SK-N-SH (cell line): Measurements from ENCODE around the gene ITGB5. TPM values are rescaled to one million over a fixed set of nuclear protein-coding genes. Genes with fewer than 3 reads are reported as not detected.

Experiments
- CTCF ChIA-PET: fragments of 300-600, 350-600 bp; formaldehyde crosslinking; extraction: SDS; loops from one replicate; lab custom pipeline; 2021; lab: Yijun Ruan, JAX
- POLR2A ChIA-PET: fragments of 350-600 bp; sonication (Branson Sonifier 250); formaldehyde crosslinking; extraction: SDS; loops from one replicate; lab custom pipeline; 2020; ENCODE audit warnings: antibody characterized with exemption, inconsistent platforms; lab: Yijun Ruan, JAX
- DNase-seq: peaks from one replicate; pipeline ENCODE4 v3.0.0; 2012
- H2AFZ ChIP-seq: fragments of 200-600 bp; sonication (generic); 2 replicates; pipeline ENCODE4 v1.8.1; 2016; ENCODE audit warnings: antibody characterized with exemption, mild to moderate bottlenecking, low read depth
- H3F3A ChIP-seq: fragments of 200-600 bp; sonication (generic); replicated peaks from 2 replicates; pipeline ENCODE3; 2016; ENCODE audit warnings: antibody characterized with exemption, mild to moderate bottlenecking; ENCODE audit not compliant: insufficient read depth
- H3K27ac ChIP-seq, 2 experiments: fragments of 200-500 bp in 1 of 2; fragments of 200-600 bp in 1 of 2; sonication (Bioruptor generic) in 1 of 2; sonication (generic), shearing (Covaris generic) in 1 of 2; 2 replicates each; pipeline versions ENCODE4 v1.5.1 to v1.6.1; 2014 to 2016; ENCODE audit warnings: low read depth in 2 of 2, inconsistent platforms in 1 of 2, low read length in 1 of 2, mild to moderate bottlenecking in 1 of 2, mixed read lengths in 1 of 2
- H3K27me3 ChIP-seq: fragments of 200-600 bp; sonication (generic), shearing (Covaris generic); 2 replicates; pipeline ENCODE4 v1.6.1; 2016; ENCODE audit warnings: mixed run types; ENCODE audit not compliant: insufficient read depth
- H3K36me3 ChIP-seq, 2 experiments: fragments of 200-500 bp in 1 of 2; fragments of 200-600 bp in 1 of 2; sonication (Bioruptor generic) in 1 of 2; sonication (generic) in 1 of 2; replicated peaks in 1 of 2; 2 replicates each; pipeline versions ENCODE3 to v1.5.1; 2014 to 2016; ENCODE audit warnings: low read length in 1 of 2, mild to moderate bottlenecking in 1 of 2; ENCODE audit not compliant: insufficient read depth in 2 of 2, control insufficient read depth in 1 of 2
- H3K4me1 ChIP-seq, 2 experiments: fragments of 200-500 bp in 1 of 2; fragments of 200-600 bp in 1 of 2; sonication (Bioruptor generic) in 1 of 2; sonication (generic), shearing (Covaris generic) in 1 of 2; 2 replicates each; pipeline versions ENCODE4 v1.5.1 to v1.6.1; 2014 to 2016; ENCODE audit warnings: low read depth in 1 of 2, low read length in 1 of 2, mixed run types in 1 of 2; ENCODE audit not compliant: insufficient read depth in 2 of 2, control insufficient read depth in 1 of 2
- H3K4me2 ChIP-seq: fragments of 200-600 bp; sonication (generic), shearing (Covaris generic); 2 replicates; pipeline ENCODE4 v1.6.1; 2017; ENCODE audit warnings: mixed run types
- H3K4me3 ChIP-seq, 2 experiments: fragments of 200-500 bp in 1 of 2; fragments of 200-600 bp in 1 of 2; sonication (Bioruptor generic) in 1 of 2; sonication (generic), shearing (Covaris generic) in 1 of 2; 2 replicates each; pipeline versions ENCODE4 v1.5.1 to v1.8.1; 2014 to 2016; ENCODE audit warnings: low read depth in 2 of 2, inconsistent platforms in 1 of 2, low read length in 1 of 2, mild to moderate bottlenecking in 1 of 2, mixed read lengths in 1 of 2, moderate library complexity in 1 of 2
- H3K79me2 ChIP-seq: fragments of 200-600 bp; sonication (generic); 2 replicates; pipeline ENCODE4 v1.8.1; 2017; ENCODE audit warnings: mild to moderate bottlenecking; ENCODE audit not compliant: insufficient read depth
- H3K9ac ChIP-seq: fragments of 200-600 bp; sonication (generic); 2 replicates; pipeline ENCODE4 v1.6.1; 2017; ENCODE audit warnings: mixed run types
- H3K9me2 ChIP-seq: fragments of 200-600 bp; sonication (generic); 2 replicates; pipeline ENCODE4 v1.6.1; 2017; ENCODE audit warnings: mixed run types
- H3K9me3 ChIP-seq: fragments of 200-600 bp; sonication (generic); 2 replicates; pipeline ENCODE4 v1.6.1; 2017; ENCODE audit warnings: mixed run types, mild to moderate bottlenecking, moderate library complexity
- H4K20me1 ChIP-seq: fragments of 200-600 bp; sonication (generic); 2 replicates; pipeline ENCODE4 v1.6.1; 2017; ENCODE audit warnings: mild to moderate bottlenecking, mixed run types; ENCODE audit not compliant: insufficient read depth
- CHD2 ChIP-seq: fragments of 150-350 bp; IDR thresholded peaks from 2 replicates; pipeline ENCODE4 v1.6.1; 2018; ENCODE audit warnings: low read length; ENCODE audit not compliant: partially characterized antibody
- ELF1 ChIP-seq: IDR thresholded peaks from 2 replicates; pipeline ENCODE4 v1.4.0; 2012
- EP300 ChIP-seq, 2 experiments: IDR thresholded peaks; 2 replicates each; pipeline versions ENCODE4 v1.4.0 to v1.6.1; 2012; ENCODE audit warnings: borderline replicate concordance in 1 of 2, low read depth in 1 of 2, low read length in 1 of 2
- EZH2phosphoT487 ChIP-seq: fragments of 200-600 bp; sonication (generic); IDR thresholded peaks from 2 replicates; pipeline ENCODE4 v1.6.1; 2017; ENCODE audit warnings: low read depth, mixed run types, mild to moderate bottlenecking, antibody characterized with exemption, moderate library complexity, borderline replicate concordance
- MXI1 ChIP-seq: IDR thresholded peaks from 2 replicates; pipeline ENCODE4 v1.6.1; 2012; ENCODE audit warnings: mild to moderate bottlenecking, low read depth, low read length, improper control_type of control experiment
- NRF1 ChIP-seq: IDR thresholded peaks from 2 replicates; pipeline ENCODE4 v1.6.1; 2012; ENCODE audit warnings: low read depth, mild to moderate bottlenecking, low read length
- POLR2AphosphoS5 ChIP-seq: IDR thresholded peaks from 2 replicates; pipeline ENCODE4 v1.6.1; 2012; ENCODE audit warnings: low read depth, low read length
- RXRA ChIP-seq: IDR thresholded peaks from 2 replicates; pipeline ENCODE4 v1.4.0; 2012; ENCODE audit warnings: low read depth, mild to moderate bottlenecking, borderline replicate concordance
- SMC3 ChIP-seq: IDR thresholded peaks from 2 replicates; pipeline ENCODE4 v1.6.1; 2012; ENCODE audit warnings: low read depth, low read length, improper control_type of control experiment
- YY1 ChIP-seq: IDR thresholded peaks from 2 replicates; pipeline ENCODE4 v1.4.0; 2012; ENCODE audit warnings: low read depth, mild to moderate bottlenecking
- WGBS: methylation state at CpG from one replicate; pipeline ENCODE4 v1.1.6; 2017; ENCODE audit warnings: low lambda C conversion rate; 5-methylcytosine and 5-hydroxymethylcytosine counted together
- polyA plus RNA-seq, 3 experiments: library from polyadenylated mRNA; depleted of rRNA; stranded (reverse); fragments of >200 nt; gene quantifications; 2 replicates each; pipeline ENCODE4 v1.2.3, GENCODE V29; 2012
- TF ChIP-seq, protein P1 (sequence below): fragments of 150-350 bp; IDR thresholded peaks from 2 replicates; pipeline ENCODE4 v1.6.1; 2017; ENCODE audit warnings: antibody characterized with exemption, low read length, low read depth, borderline replicate concordance
- TF ChIP-seq, protein P2 (sequence below): fragments of 150-350 bp; IDR thresholded peaks from 2 replicates; pipeline ENCODE4 v1.6.1; 2016; ENCODE audit warnings: mild to moderate bottlenecking, low read depth, low read length
- TF ChIP-seq, protein P3 (sequence below): IDR thresholded peaks from 2 replicates; pipeline ENCODE4 v1.6.1; 2012; ENCODE audit warnings: mild to moderate bottlenecking, low read depth, low read length, moderate library complexity
- TF ChIP-seq, protein P4 (sequence below): IDR thresholded peaks from 2 replicates; pipeline ENCODE4 v1.4.0; 2012; ENCODE audit warnings: low read depth

Gene ITGB5
- polyA plus RNA-seq, 1 of the 3 experiments (the other 2 are of a cell fraction): 481 TPM

DNA sequence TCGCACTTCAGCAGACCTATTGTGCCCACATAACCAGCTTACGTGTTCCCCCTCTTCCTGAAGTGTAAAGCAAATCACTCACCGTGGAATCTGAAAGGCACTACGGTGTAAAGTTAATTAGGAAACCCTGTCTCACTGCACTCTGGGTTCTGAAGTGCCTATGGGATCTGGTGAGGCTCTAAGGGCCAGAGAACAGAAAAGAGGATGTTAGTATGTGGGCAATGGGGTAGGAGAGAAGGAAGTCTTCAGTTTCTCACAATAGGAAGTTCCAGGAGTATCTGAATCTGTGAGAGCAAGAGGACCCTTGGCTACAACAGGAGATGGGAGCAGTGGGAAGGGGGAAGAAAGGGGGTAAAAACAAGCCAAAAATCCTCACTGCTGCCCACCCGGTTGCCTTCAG is 71.4 kb downstream of the ITGB5 start:
- CTCF ChIA-PET: interaction anchor here (0.8 to 1.4 kb wide), 4 partner anchors 11 to 29 kb away, joined by 3 to 4 read pairs (median 3); no protein-coding TSS in a partner anchor
- peaks cover 25 to 30% of the 10 kb centered on the region in 2 experiments for H3K4me1 ChIP-seq
- no peak overlapping the region for H3K4me2 ChIP-seq
- H4K20me1 ChIP-seq: peaks cover 7% of the 10 kb centered on the region; the same call in 1 of the 2 replicates
- POLR2A ChIA-PET: no interaction called here
- peak overlapping the region in 1 of 2 experiments; percentile 45; a peak in 1 of 4 replicates for H3K27ac ChIP-seq
- 96% methylated on average over 5 of the region's 5 CpGs for WGBS
- no peaks in the 10 kb centered on the region for H3K27me3 ChIP-seq
- H2AFZ ChIP-seq: no peak overlapping the region
- peaks cover 43 to 74% of the 10 kb centered on the region in 2 experiments for H3K36me3 ChIP-seq
- peaks cover 21% of the 10 kb centered on the region for H3F3A ChIP-seq
- H3K79me2 ChIP-seq: no peaks in the 10 kb centered on the region
- no peaks in the 10 kb centered on the region for H3K9me2 ChIP-seq
- no peak overlapping the region for H3K4me3 ChIP-seq
- TF ChIP-seq, protein P1, sequence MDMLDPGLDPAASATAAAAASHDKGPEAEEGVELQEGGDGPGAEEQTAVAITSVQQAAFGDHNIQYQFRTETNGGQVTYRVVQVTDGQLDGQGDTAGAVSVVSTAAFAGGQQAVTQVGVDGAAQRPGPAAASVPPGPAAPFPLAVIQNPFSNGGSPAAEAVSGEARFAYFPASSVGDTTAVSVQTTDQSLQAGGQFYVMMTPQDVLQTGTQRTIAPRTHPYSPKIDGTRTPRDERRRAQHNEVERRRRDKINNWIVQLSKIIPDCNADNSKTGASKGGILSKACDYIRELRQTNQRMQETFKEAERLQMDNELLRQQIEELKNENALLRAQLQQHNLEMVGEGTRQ: no peak
- TF ChIP-seq CHD2: no peak
- TF ChIP-seq, protein P2, sequence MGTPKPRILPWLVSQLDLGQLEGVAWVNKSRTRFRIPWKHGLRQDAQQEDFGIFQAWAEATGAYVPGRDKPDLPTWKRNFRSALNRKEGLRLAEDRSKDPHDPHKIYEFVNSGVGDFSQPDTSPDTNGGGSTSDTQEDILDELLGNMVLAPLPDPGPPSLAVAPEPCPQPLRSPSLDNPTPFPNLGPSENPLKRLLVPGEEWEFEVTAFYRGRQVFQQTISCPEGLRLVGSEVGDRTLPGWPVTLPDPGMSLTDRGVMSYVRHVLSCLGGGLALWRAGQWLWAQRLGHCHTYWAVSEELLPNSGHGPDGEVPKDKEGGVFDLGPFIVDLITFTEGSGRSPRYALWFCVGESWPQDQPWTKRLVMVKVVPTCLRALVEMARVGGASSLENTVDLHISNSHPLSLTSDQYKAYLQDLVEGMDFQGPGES: no peak
- TF ChIP-seq YY1: no peak
- TF ChIP-seq ELF1: no peak
- TF ChIP-seq, protein P3, sequence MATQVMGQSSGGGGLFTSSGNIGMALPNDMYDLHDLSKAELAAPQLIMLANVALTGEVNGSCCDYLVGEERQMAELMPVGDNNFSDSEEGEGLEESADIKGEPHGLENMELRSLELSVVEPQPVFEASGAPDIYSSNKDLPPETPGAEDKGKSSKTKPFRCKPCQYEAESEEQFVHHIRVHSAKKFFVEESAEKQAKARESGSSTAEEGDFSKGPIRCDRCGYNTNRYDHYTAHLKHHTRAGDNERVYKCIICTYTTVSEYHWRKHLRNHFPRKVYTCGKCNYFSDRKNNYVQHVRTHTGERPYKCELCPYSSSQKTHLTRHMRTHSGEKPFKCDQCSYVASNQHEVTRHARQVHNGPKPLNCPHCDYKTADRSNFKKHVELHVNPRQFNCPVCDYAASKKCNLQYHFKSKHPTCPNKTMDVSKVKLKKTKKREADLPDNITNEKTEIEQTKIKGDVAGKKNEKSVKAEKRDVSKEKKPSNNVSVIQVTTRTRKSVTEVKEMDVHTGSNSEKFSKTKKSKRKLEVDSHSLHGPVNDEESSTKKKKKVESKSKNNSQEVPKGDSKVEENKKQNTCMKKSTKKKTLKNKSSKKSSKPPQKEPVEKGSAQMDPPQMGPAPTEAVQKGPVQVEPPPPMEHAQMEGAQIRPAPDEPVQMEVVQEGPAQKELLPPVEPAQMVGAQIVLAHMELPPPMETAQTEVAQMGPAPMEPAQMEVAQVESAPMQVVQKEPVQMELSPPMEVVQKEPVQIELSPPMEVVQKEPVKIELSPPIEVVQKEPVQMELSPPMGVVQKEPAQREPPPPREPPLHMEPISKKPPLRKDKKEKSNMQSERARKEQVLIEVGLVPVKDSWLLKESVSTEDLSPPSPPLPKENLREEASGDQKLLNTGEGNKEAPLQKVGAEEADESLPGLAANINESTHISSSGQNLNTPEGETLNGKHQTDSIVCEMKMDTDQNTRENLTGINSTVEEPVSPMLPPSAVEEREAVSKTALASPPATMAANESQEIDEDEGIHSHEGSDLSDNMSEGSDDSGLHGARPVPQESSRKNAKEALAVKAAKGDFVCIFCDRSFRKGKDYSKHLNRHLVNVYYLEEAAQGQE: no peak
- no peak overlapping the region for H3K9ac ChIP-seq
- DNase-seq: no peak
- no peaks in the 10 kb centered on the region for H3K9me3 ChIP-seq

DNA sequence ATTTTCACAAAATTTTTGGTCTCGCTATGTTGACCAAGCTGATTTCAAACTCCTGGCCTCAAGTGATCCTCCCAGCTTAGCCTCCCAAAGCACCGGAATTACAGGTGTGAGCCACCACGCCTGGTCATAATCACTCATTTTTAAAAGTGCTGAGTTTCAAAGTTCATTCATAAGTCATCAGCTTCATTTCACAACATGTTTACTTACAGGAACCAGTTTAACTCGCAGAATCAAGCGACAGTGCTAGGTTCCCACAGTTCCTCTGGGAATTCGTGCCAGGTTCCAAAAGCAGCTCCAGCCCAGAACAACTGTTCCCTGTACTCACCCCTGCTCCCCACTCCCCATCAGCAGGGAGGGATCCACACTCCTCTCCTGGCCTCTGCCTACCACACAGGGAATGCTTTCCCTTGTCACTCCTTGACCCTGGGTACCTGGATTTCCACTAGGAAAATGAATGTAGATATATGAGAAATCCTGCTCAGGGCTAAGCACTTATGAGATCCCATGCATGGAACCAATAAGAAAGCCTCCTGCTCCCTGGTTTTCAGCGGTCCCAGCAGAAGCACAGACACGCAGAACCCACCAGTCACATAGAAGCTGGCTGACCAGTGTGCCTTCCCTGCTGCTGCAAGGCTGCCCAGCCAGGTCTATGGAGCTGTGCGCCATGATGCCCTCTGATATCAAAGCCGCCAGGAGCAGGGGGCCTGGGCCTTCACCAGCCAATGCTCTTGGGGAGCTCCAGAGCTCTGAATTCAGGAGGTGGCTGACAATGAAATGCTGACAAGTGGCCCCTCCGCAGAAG is 72.3 kb downstream of the ITGB5 start:
- H3K79me2 ChIP-seq: no peaks in the 10 kb centered on the region
- TF ChIP-seq MXI1: no peak
- TF ChIP-seq POLR2AphosphoS5: no peak
- no peak for TF ChIP-seq NRF1
- TF ChIP-seq EP300 (IDR thresholded peaks at IDR 0.05; ENCODE audit: borderline replicate concordance in 1 of 2, low read depth in 1 of 2, low read length in 1 of 2): no peak
- TF ChIP-seq, protein P2: no peak
- TF ChIP-seq EZH2phosphoT487: no peak
- TF ChIP-seq SMC3: no peak
- TF ChIP-seq, protein P4, sequence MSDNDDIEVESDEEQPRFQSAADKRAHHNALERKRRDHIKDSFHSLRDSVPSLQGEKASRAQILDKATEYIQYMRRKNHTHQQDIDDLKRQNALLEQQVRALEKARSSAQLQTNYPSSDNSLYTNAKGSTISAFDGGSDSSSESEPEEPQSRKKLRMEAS: no peak
- TF ChIP-seq RXRA: no peak
- no peak for TF ChIP-seq ELF1
- TF ChIP-seq, all 33 proteins: peak for 0
- peak overlapping the region in 1 of 2 experiments; percentile 36; a peak in 1 of 4 replicates for H3K27ac ChIP-seq
- ChIA-PET CTCF (interaction anchor here (0.6 to 1.4 kb wide), 5 partner anchors 13 to 45 kb away, joined by 3 to 4 read pairs (median 3); no protein-coding TSS in a partner anchor), POLR2A (no interaction called here)
- H3K4me1 ChIP-seq: peaks cover 25 to 30% of the 10 kb centered on the region in 2 experiments
- H4K20me1 ChIP-seq: peaks cover 7% of the 10 kb centered on the region; the same call in 1 of the 2 replicates
- H3K27me3 ChIP-seq: no peaks in the 10 kb centered on the region
- DNase-seq: no peak
- peaks cover 21% of the 10 kb centered on the region for H3F3A ChIP-seq
- H3K9me3 ChIP-seq: no peaks in the 10 kb centered on the region
- 93% methylated on average over 8 of the region's 11 CpGs for WGBS
- H2AFZ ChIP-seq: no peak overlapping the region
- peaks cover 44 to 68% of the 10 kb centered on the region in 2 experiments for H3K36me3 ChIP-seq
- no peak overlapping the region for H3K4me2 ChIP-seq
- H3K9ac ChIP-seq: no peak overlapping the region
- H3K4me3 ChIP-seq: no peak overlapping the region
- H3K9me2 ChIP-seq: no peaks in the 10 kb centered on the region
